PC-9 (cell line): ENCODE data around the gene VWA5B1. TPM values are rescaled to one million over a fixed set of nuclear protein-coding genes. Genes with fewer than 3 reads are reported as not detected.

Experiments
- BruUV-seq: library from RNA; stranded (reverse); fragments of 400-500 nt; replicated peaks from 2 replicates; lab custom pipeline; 2021; lab: Mats Ljungman, UMichigan
- CTCF ChIA-PET: fragments of 300-600 bp; sonication (Branson Sonifier 250); formaldehyde crosslinking; loops from one replicate; lab custom pipeline; 2022; ENCODE audit warnings: antibody characterized with exemption; lab: Charles Lee
- POLR2A ChIA-PET: fragments of 300-600 bp; sonication (Branson Sonifier 250); formaldehyde crosslinking; loops from one replicate; lab custom pipeline; 2022; ENCODE audit warnings: antibody characterized with exemption; ENCODE audit not compliant: unreplicated experiment; lab: Charles Lee
- DNase-seq, 2 experiments: peaks; one replicate each; pipeline versions ENCODE4 v3.0.0 to v3.0.0-alpha.2; 2015 to 2022; ENCODE audit warnings: mixed read lengths in 1 of 2
- H2AFZ ChIP-seq: fragments of 200-600 bp; sonication (generic); 2 replicates; pipeline ENCODE4 v1.8.1; 2017; ENCODE audit warnings: antibody characterized with exemption
- H3F3A ChIP-seq: fragments of 200-600 bp; sonication (generic); 2 replicates; pipeline ENCODE4 v1.8.1; 2017; ENCODE audit warnings: antibody characterized with exemption, mild to moderate bottlenecking, low read depth; ENCODE audit not compliant: insufficient read depth
- H3K27ac ChIP-seq: fragments of 200-600 bp; sonication (generic); 2 replicates; pipeline ENCODE4 v1.6.1; 2016; ENCODE audit warnings: mixed run types
- H3K27me3 ChIP-seq: fragments of 200-600 bp; sonication (generic); 2 replicates; pipeline ENCODE4 v1.6.1; 2016; ENCODE audit warnings: low read depth, mixed run types; ENCODE audit not compliant: insufficient read depth
- H3K36me3 ChIP-seq: fragments of 200-600 bp; sonication (generic); 2 replicates; pipeline ENCODE4 v1.6.1; 2016; ENCODE audit warnings: low read depth, mixed run types
- H3K4me1 ChIP-seq: fragments of 200-600 bp; sonication (generic); replicated peaks from 2 replicates; pipeline ENCODE4 v1.6.1; 2016; ENCODE audit warnings: mixed run types; ENCODE audit not compliant: insufficient read depth
- H3K4me2 ChIP-seq: fragments of 200-600 bp; sonication (generic); 2 replicates; pipeline ENCODE4 v1.6.1; 2017; ENCODE audit warnings: mixed run types
- H3K4me3 ChIP-seq: fragments of 200-600 bp; sonication (generic); 2 replicates; pipeline ENCODE4 v1.6.1; 2016; ENCODE audit warnings: mixed run types
- H3K79me2 ChIP-seq: fragments of 200-600 bp; sonication (generic); 2 replicates; pipeline ENCODE4 v1.6.1; 2017; ENCODE audit warnings: low read depth, mixed run types
- H3K9me2 ChIP-seq: fragments of 200-600 bp; sonication (generic); 2 replicates; pipeline ENCODE4 v1.8.1; 2017; ENCODE audit warnings: mild to moderate bottlenecking; ENCODE audit not compliant: insufficient read depth
- H3K9me3 ChIP-seq: fragments of 200-600 bp; sonication (generic); 2 replicates; pipeline ENCODE4 v1.8.1; 2016; ENCODE audit warnings: low read depth; ENCODE audit not compliant: insufficient read depth
- H4K20me1 ChIP-seq: fragments of 200-600 bp; sonication (generic); 2 replicates; pipeline ENCODE4 v1.8.1; 2017; ENCODE audit not compliant: insufficient read depth
- EZH2 ChIP-seq: fragments of 200-600 bp; sonication (generic); IDR thresholded peaks from 2 replicates; pipeline ENCODE4 v1.8.0; 2017; ENCODE audit warnings: antibody characterized with exemption, low read depth
- intact Hi-C: fragments of 100-400 bp; cut with micrococcal nuclease; formaldehyde crosslinking; loops from one replicate; pipeline ENCODE4 v1.10.0; 2022; ENCODE audit not compliant: unreplicated experiment
- total RNA-seq: library from RNA; stranded (reverse); gene quantifications from 2 replicates; pipeline ENCODE4 v1.2.3, GENCODE V29; 2021
- TF ChIP-seq, protein P1 (sequence below): fragments of 200-600 bp; sonication (generic); conservative IDR thresholded peaks from 2 replicates; pipeline ENCODE4 v1.6.1; 2017; ENCODE audit warnings: mixed run types, antibody characterized with exemption, mild to moderate bottlenecking, moderate library complexity

Gene VWA5B1
- total RNA-seq, 1 experiment from 2014 or later: not detected

DNA sequence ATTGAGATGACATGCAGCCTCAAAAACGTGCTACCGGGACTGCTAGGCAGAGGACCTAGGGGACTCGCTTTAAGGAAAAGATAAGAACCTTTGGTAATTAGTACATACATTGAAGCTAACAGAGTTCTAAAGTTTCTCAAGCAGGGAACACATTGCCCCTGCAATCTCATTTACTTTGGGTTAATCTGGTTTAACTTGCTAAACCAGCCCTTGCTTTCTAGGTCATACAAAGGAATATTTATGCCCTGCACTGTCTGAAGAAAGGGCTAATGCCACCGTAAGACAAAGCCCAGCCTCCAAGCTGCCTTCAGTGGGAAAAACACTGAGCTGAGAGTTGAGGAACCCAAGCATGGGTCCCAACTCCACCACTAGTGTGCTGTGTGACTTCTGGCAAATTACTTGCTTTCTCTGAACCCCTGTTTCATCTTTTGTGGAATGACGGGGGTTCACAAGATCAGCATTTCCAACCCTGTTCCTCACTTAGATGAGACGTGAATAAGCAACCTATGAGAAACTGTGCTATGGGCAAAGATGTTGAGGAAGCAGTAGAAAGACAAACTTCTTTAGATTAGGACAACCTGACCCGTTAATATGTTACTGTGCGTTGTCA lies 66.3 kb downstream of the VWA5B1 start:
- no peaks in the 10 kb centered on the region for H3K36me3 ChIP-seq
- no peak overlapping the region for H3K4me3 ChIP-seq
- TF ChIP-seq, protein P1, sequence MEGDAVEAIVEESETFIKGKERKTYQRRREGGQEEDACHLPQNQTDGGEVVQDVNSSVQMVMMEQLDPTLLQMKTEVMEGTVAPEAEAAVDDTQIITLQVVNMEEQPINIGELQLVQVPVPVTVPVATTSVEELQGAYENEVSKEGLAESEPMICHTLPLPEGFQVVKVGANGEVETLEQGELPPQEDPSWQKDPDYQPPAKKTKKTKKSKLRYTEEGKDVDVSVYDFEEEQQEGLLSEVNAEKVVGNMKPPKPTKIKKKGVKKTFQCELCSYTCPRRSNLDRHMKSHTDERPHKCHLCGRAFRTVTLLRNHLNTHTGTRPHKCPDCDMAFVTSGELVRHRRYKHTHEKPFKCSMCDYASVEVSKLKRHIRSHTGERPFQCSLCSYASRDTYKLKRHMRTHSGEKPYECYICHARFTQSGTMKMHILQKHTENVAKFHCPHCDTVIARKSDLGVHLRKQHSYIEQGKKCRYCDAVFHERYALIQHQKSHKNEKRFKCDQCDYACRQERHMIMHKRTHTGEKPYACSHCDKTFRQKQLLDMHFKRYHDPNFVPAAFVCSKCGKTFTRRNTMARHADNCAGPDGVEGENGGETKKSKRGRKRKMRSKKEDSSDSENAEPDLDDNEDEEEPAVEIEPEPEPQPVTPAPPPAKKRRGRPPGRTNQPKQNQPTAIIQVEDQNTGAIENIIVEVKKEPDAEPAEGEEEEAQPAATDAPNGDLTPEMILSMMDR: no peak
- no peak for TF ChIP-seq EZH2
- no peak overlapping the region for H2AFZ ChIP-seq
- no peaks in the 10 kb centered on the region for H3K9me3 ChIP-seq
- intact Hi-C loops: loop anchor here (5.0 to 10.0 kb wide), 2 partner anchors 205 to 252 kb away; no protein-coding TSS in a partner anchor
- peaks cover 37% of the 10 kb centered on the region; the same call in 1 of the 2 replicates for H3F3A ChIP-seq
- H3K4me1 ChIP-seq: peaks cover 62% of the 10 kb centered on the region
- no peaks in the 10 kb centered on the region for H3K9me2 ChIP-seq
- no peaks in the 10 kb centered on the region for H3K27me3 ChIP-seq
- peak overlapping the region; percentile 82 for H3K27ac ChIP-seq
- BruUV-seq: no TSS peak
- H4K20me1 ChIP-seq: no peaks in the 10 kb centered on the region
- ChIA-PET POLR2A (interaction anchor here (0.6 to 0.7 kb wide), 4 partner anchors 40 to 140 kb away, joined by 3 to 5 read pairs (median 4); no protein-coding TSS in a partner anchor), CTCF (interaction anchor here (0.6 kb wide), 3 partner anchors 16 to 127 kb away, joined by 3 to 7 read pairs (median 4); no protein-coding TSS in a partner anchor)
- H3K79me2 ChIP-seq: no peaks in the 10 kb centered on the region
- peak; percentile 12 to 83 for DNase-seq
- H3K4me2 ChIP-seq: peak overlapping the region; percentile 68

DNA sequence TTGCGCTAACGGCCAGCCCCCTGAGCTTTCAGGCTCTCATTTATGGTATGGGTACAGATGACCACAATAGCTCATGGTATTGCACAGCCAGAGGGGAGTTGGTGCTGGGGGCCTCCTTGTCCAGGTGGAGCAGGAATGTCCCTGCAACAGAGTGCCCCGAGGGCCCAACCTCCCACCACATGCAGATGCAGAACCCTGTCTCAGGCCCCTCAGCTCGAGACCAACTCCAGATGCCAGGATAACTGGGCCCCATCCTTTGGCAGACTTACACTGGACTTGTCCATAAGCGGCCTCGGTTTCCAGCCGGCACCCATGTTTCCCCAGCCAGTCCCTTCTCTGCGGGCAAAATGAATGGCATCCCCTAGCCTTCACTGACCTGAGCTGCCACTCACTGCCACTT lies 67.1 kb downstream of the VWA5B1 start:
- intact Hi-C loops: loop anchor here (2.0 to 10.0 kb wide), 4 partner anchors 125 to 253 kb away; no protein-coding TSS in a partner anchor
- H3F3A ChIP-seq: peaks cover 37% of the 10 kb centered on the region; the same call in 1 of the 2 replicates
- no peaks in the 10 kb centered on the region for H3K79me2 ChIP-seq
- peaks cover 65% of the 10 kb centered on the region for H3K4me1 ChIP-seq
- no peaks in the 10 kb centered on the region for H3K9me3 ChIP-seq
- H3K4me3 ChIP-seq: no peak overlapping the region
- DNase-seq: no peak
- TF ChIP-seq EZH2: no peak
- TF ChIP-seq, protein P1: no peak
- H3K27ac ChIP-seq: peak overlapping the region; percentile 57; the same call in 1 of the 2 replicates
- ChIA-PET POLR2A (interaction anchor here (0.7 kb wide), 1 partner anchor 50 kb away, joined by 4 read pairs; no protein-coding TSS in a partner anchor), CTCF (interaction anchor here (0.6 kb wide), 1 partner anchor 97 kb away, joined by 3 read pairs; no protein-coding TSS in a partner anchor)
- no peaks in the 10 kb centered on the region for H4K20me1 ChIP-seq
- no peaks in the 10 kb centered on the region for H3K9me2 ChIP-seq
- no peaks in the 10 kb centered on the region for H3K27me3 ChIP-seq
- no peaks in the 10 kb centered on the region for H3K36me3 ChIP-seq
- H3K4me2 ChIP-seq: peak overlapping the region; percentile 68
- no TSS peak for BruUV-seq
- H2AFZ ChIP-seq: no peak overlapping the region

DNA sequence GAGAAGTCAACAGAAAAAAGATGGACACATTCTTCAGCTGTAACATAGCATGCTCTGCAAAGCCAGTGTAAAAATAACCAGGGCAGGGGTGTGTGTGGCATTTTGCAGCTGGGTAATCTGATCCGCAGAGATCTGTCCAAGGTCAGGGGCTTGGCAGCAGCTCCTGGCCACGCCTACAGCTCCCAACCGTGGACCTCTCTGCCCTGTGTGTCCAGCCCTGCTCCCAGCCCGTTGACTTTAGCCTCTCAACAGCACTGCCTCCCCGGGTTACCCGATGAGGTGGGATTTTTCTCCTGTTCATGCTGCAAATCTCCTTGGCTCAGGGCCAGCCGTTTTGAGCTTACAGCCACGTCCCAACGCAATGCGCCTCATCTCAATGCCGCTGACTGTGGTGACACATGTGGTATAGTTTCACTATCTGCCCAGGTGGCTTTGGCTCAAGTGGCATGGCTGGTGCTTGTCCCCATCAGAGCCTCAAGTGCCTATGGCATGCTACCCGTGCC lies 68.1 kb downstream of the VWA5B1 start:
- Histone ChIP-seq H3F3A (peaks cover 37% of the 10 kb centered on the region; the same call in 1 of the 2 replicates), H3K79me2 (no peaks in the 10 kb centered on the region), H4K20me1 (no peaks in the 10 kb centered on the region), H3K4me3 (peak overlapping the region; percentile 24; the same call in 1 of the 2 replicates), H3K4me1 (peaks cover 65% of the 10 kb centered on the region), H3K9me3 (no peaks in the 10 kb centered on the region), H3K36me3 (no peaks in the 10 kb centered on the region), H3K4me2 (peak overlapping the region; percentile 68), H3K27ac (peak overlapping the region; percentile 57), H2AFZ (no peak overlapping the region), H3K9me2 (no peaks in the 10 kb centered on the region), H3K27me3 (no peaks in the 10 kb centered on the region)
- no TSS peak for BruUV-seq
- ChIA-PET POLR2A (interaction anchor here (0.6 kb wide), 3 partner anchors 118 to 175 kb away, joined by 3 to 6 read pairs (median 4); no protein-coding TSS in a partner anchor), CTCF (interaction anchor here (0.6 to 2.2 kb wide), 5 partner anchors 18 to 424 kb away, joined by 3 to 23 read pairs (median 3); no protein-coding TSS in a partner anchor)
- DNase-seq: peak; percentile 81 to 83
- TF ChIP-seq, protein P1: no peak
- TF ChIP-seq EZH2: no peak
- intact Hi-C loops: loop anchor here (2.0 to 10.0 kb wide), 4 partner anchors 126 to 254 kb away; no protein-coding TSS in a partner anchor
